PC-3 (cell line): ENCODE data around the gene SEC61B. TPM values are rescaled to one million over a fixed set of nuclear protein-coding genes. Genes with fewer than 3 reads are reported as not detected.

Source experiments
- ATAC-seq: fragments of 200-7000 bp; cut with Tn5 transposase; 2 replicates; pipeline ENCODE4 v1.9.1; 2020; ENCODE audit warnings: mild to moderate bottlenecking, moderate library complexity
- BruUV-seq: library from RNA; stranded (reverse); fragments of 400-500 nt; replicated peaks from 2 replicates; lab custom pipeline; 2021; lab: Mats Ljungman, UMichigan
- CTCF ChIA-PET: fragments of 300-600 bp; sonication (Branson Sonifier 250); formaldehyde crosslinking; loops from one replicate; lab custom pipeline; 2022; ENCODE audit warnings: antibody characterized with exemption; lab: Charles Lee
- POLR2A ChIA-PET: fragments of 300-600 bp; sonication (Branson Sonifier 250); formaldehyde crosslinking; loops from one replicate; lab custom pipeline; 2022; ENCODE audit warnings: antibody characterized with exemption; ENCODE audit not compliant: unreplicated experiment; lab: Charles Lee
- DNase-seq: peaks from one replicate; pipeline ENCODE4 v3.0.0-alpha.2; 2015
- H2AFZ ChIP-seq: fragments of 300-600 bp; sonication (generic); 2 replicates; pipeline ENCODE4 v1.6.0; 2016; ENCODE audit warnings: antibody characterized with exemption, low read length
- H3F3A ChIP-seq: fragments of 300-600 bp; sonication (generic); one replicate; pipeline ENCODE4 v1.6.0; 2017; ENCODE audit warnings: antibody characterized with exemption, low read length, control low read depth, mild to moderate bottlenecking; ENCODE audit not compliant: unreplicated experiment
- H3K27ac ChIP-seq: fragments of 300-600 bp; sonication (generic); 2 replicates; pipeline ENCODE4 v1.5.1; 2016; ENCODE audit warnings: mild to moderate bottlenecking, low read length
- H3K27me3 ChIP-seq: fragments of 300-600 bp; sonication (generic); 2 replicates; pipeline ENCODE4 v1.6.1; 2016; ENCODE audit warnings: low read length, mixed read lengths
- H3K36me3 ChIP-seq: fragments of 300-600 bp; sonication (generic); 2 replicates; pipeline ENCODE4 v1.6.1; 2016; ENCODE audit warnings: low read depth, mixed run types, low read length, mixed read lengths
- H3K4me1 ChIP-seq: fragments of 300-600 bp; sonication (generic); 2 replicates; pipeline ENCODE4 v1.5.1; 2016; ENCODE audit warnings: low read length; ENCODE audit not compliant: insufficient read depth
- H3K4me2 ChIP-seq: fragments of 300-600 bp; sonication (generic); 2 replicates; pipeline ENCODE4 v1.6.0; 2016; ENCODE audit warnings: low read length
- H3K4me3 ChIP-seq: fragments of 300-600 bp; sonication (generic); 2 replicates; pipeline ENCODE4 v1.5.1; 2016; ENCODE audit warnings: mild to moderate bottlenecking, low read length, mixed read lengths
- H3K79me2 ChIP-seq: fragments of 300-600 bp; sonication (generic); 2 replicates; pipeline ENCODE4 v1.6.1; 2017; ENCODE audit warnings: low read length, mixed read lengths
- H3K9ac ChIP-seq: fragments of 300-600 bp; sonication (generic); 2 replicates; pipeline ENCODE4 v1.6.0; 2016; ENCODE audit warnings: mild to moderate bottlenecking, low read length
- H3K9me2 ChIP-seq: fragments of 300-600 bp; sonication (generic); replicated peaks from 2 replicates; pipeline ENCODE4 v1.6.1; 2016; ENCODE audit warnings: mixed run types, low read length, mixed read lengths
- H3K9me3 ChIP-seq: fragments of 300-600 bp; sonication (generic); 2 replicates; pipeline ENCODE4 v1.6.1; 2016; ENCODE audit warnings: low read length, mixed read lengths
- H4K20me1 ChIP-seq: fragments of 300-600 bp; sonication (generic); 2 replicates; pipeline ENCODE4 v1.6.1; 2016; ENCODE audit warnings: low read length, mixed read lengths
- EZH2 ChIP-seq: fragments of 300-600 bp; sonication (generic); IDR thresholded peaks from one replicate; pipeline ENCODE4 v1.6.1; 2017; ENCODE audit warnings: antibody characterized with exemption, mild to moderate bottlenecking, low read length; ENCODE audit not compliant: unreplicated experiment
- EZH2phosphoT487 ChIP-seq: fragments of 300-600 bp; sonication (generic); IDR thresholded peaks from 2 replicates; pipeline ENCODE4 v1.6.1; 2018; ENCODE audit warnings: mild to moderate bottlenecking, antibody characterized with exemption, low read length, borderline replicate concordance
- intact Hi-C: fragments of 100-400 bp; cut with micrococcal nuclease; formaldehyde crosslinking; loops from 2 replicates; pipeline ENCODE4 v1.9.0; 2023
- total RNA-seq: library from RNA; depleted of rRNA; stranded (reverse); fragments of >200 nt; gene quantifications from 2 replicates; pipeline ENCODE4 v1.2.3, GENCODE V29; 2014
- TF ChIP-seq, protein P1 (sequence below): fragments of 300-600 bp; sonication (generic); conservative IDR thresholded peaks from 2 replicates; pipeline ENCODE4 v1.5.1; 2017; ENCODE audit warnings: antibody characterized with exemption, low read depth, mild to moderate bottlenecking, low read length

The SEC61B gene
- total RNA-seq, 1 experiment from 2014 or later = 107 TPM

DNA sequence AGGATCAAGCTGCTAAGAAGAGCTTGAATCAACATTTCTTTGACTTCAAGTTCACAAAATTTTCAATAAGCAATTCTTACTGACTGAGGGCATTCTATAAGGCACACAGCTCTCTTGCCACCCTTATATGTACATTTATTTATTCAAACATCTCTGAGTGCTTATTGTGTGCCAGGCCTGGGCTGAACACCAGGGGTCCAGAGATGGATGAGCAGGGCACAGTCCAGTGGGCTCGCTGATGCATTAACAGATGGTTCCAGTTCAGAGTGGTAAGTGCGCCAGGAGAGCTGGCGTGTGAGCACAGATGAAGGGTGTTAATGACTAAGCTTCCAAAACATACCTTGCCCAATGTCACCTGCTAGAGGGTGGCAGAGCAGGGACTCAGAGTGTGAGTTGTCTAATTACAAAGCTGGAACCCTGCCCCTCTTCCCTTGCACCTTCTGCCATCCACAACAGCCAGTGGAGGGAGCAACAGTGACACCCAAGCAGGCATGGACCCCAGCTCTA is 24.9 kb upstream of the SEC61B start:
- no TSS peak for BruUV-seq
- H3K36me3 ChIP-seq = no peaks in the 10 kb centered on the region
- no peaks in the 10 kb centered on the region for H3K9me2 ChIP-seq
- H3K27me3 ChIP-seq = no peaks in the 10 kb centered on the region
- H2AFZ ChIP-seq = no peak overlapping the region
- H4K20me1 ChIP-seq = no peaks in the 10 kb centered on the region
- H3K4me3 ChIP-seq = no peak overlapping the region
- H3K9me3 ChIP-seq = no peaks in the 10 kb centered on the region
- POLR2A ChIA-PET = no interaction called here
- CTCF ChIA-PET = no interaction called here
- DNase-seq (no peak), ATAC-seq (no peak)
- H3K4me2 ChIP-seq = no peak overlapping the region
- H3K4me1 ChIP-seq = no peaks in the 10 kb centered on the region
- H3K9ac ChIP-seq = no peak overlapping the region
- intact Hi-C loops = no loop called here
- H3F3A ChIP-seq = no peaks in the 10 kb centered on the region
- TF ChIP-seq EZH2 (no peak), EZH2phosphoT487 (no peak)
- TF ChIP-seq, protein P1, sequence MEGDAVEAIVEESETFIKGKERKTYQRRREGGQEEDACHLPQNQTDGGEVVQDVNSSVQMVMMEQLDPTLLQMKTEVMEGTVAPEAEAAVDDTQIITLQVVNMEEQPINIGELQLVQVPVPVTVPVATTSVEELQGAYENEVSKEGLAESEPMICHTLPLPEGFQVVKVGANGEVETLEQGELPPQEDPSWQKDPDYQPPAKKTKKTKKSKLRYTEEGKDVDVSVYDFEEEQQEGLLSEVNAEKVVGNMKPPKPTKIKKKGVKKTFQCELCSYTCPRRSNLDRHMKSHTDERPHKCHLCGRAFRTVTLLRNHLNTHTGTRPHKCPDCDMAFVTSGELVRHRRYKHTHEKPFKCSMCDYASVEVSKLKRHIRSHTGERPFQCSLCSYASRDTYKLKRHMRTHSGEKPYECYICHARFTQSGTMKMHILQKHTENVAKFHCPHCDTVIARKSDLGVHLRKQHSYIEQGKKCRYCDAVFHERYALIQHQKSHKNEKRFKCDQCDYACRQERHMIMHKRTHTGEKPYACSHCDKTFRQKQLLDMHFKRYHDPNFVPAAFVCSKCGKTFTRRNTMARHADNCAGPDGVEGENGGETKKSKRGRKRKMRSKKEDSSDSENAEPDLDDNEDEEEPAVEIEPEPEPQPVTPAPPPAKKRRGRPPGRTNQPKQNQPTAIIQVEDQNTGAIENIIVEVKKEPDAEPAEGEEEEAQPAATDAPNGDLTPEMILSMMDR = no peak
- no peaks in the 10 kb centered on the region for H3K79me2 ChIP-seq
- H3K27ac ChIP-seq = no peak overlapping the region

DNA sequence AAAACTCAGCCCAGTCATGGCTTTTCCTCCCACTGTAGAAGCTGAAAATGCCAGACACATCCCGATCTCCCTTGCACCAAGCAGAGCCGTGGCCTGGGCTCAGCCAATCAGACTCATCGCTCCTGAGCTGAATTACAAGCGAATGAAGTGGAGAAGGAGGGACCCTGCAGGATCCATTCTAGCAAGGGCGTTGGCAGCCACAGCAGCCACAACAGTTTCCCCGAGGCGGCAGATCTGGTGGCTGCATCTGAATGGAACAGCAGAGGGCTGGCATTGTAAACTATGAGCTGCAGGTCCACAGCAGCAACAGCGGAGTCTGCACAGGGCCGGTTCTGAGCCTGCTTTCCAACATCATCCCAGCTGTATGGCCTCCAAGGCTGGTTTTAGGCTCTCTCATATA is 24.1 kb upstream of the SEC61B start:
- intact Hi-C loops = no loop called here
- Histone ChIP-seq H3K27me3 (no peaks in the 10 kb centered on the region), H2AFZ (no peak overlapping the region), H3K27ac (no peak overlapping the region), H3F3A (no peaks in the 10 kb centered on the region), H3K4me1 (no peaks in the 10 kb centered on the region), H3K4me3 (no peak overlapping the region), H3K79me2 (no peaks in the 10 kb centered on the region), H3K9me3 (no peaks in the 10 kb centered on the region), H4K20me1 (no peaks in the 10 kb centered on the region), H3K4me2 (no peak overlapping the region), H3K36me3 (no peaks in the 10 kb centered on the region), H3K9me2 (no peaks in the 10 kb centered on the region), H3K9ac (no peak overlapping the region)
- BruUV-seq = no TSS peak
- ChIA-PET POLR2A (interaction anchor here (0.6 kb wide), 1 partner anchor 222 kb away, joined by 7 read pairs; no protein-coding TSS in a partner anchor), CTCF (interaction anchor here (0.6 kb wide), 1 partner anchor 58 kb away, joined by 3 read pairs; no protein-coding TSS in a partner anchor)
- TF ChIP-seq EZH2phosphoT487 = no peak
- TF ChIP-seq, protein P1 = no peak
- no peak for TF ChIP-seq EZH2
- ATAC-seq (no peak), DNase-seq (no peak)

DNA sequence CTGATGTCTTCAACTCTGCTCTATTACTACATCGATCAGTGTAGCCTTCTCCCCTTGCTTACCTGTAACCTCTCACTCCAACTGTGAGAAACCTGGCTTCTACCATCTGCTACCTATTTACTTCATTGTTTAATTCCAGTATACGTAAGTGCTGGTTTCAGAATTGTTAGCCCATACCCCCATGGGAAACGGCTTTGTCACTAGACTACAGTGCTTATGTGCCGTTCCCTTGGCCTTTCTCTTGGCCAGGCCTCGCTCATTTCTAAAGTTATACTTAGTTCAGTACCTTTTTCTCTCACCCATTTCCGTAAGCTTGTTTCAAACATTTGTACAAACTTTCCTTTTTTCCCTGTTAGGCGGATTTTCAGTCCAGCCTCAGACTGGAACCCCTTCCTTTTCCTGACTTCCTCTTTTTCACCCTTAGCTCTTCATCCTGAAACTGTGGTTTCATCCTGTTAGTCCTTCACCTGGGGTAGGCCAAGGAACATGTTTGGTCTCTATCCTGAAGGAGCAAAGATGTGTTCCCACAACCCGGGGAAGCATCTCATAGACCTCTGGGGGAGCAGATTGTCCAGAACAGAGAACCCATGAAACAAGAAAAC is 22.0 kb upstream of the SEC61B start:
- TF ChIP-seq EZH2 = no peak
- TF ChIP-seq, protein P1 = no peak
- no peak for TF ChIP-seq EZH2phosphoT487
- ChIA-PET CTCF (no interaction called here), POLR2A (no interaction called here)
- Histone ChIP-seq H3K9me2 (no peaks in the 10 kb centered on the region), H3K36me3 (no peaks in the 10 kb centered on the region), H3K9ac (no peak overlapping the region), H3K27ac (no peak overlapping the region), H3K27me3 (no peaks in the 10 kb centered on the region), H2AFZ (no peak overlapping the region), H4K20me1 (no peaks in the 10 kb centered on the region), H3K79me2 (no peaks in the 10 kb centered on the region), H3K4me3 (no peak overlapping the region), H3K4me1 (no peaks in the 10 kb centered on the region), H3F3A (no peaks in the 10 kb centered on the region), H3K4me2 (no peak overlapping the region), H3K9me3 (no peaks in the 10 kb centered on the region)
- ATAC-seq (no peak), DNase-seq (no peak)
- intact Hi-C loops = no loop called here
- no TSS peak for BruUV-seq
